ENCODE results near the gene UIMC1. TPM values are rescaled to one million over a fixed set of nuclear protein-coding genes. Genes with fewer than 3 reads are reported as not detected.
"Not testable (repeated sequence)": the region's sequence is repeated elsewhere in the genome, so short reads cannot be mapped to it uniquely, and the experiment has no call there.

Gene UIMC1
- polyA plus RNA-seq, 3 donors: 14.8 to 35.6 (median 19.1) TPM

DNA sequence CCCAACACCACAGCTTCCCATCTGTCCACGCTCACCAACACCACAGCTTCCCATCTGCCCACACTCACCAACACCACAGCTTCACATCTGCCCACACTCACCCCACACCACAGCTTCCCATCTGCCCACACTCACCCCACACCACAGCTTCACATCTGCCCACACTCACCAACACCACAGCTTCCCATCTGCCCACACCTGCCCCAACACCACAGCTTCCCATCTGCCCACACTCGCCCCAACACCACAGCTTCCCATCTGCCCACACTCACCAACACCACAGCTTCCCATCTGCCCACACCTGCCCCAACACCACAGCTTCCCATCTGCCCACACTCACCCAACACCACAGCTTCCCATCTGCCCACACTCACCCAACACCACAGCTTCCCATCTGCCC, 134.0 kb downstream of the UIMC1 start:
- H3K4me1 Mint-ChIP-seq: peaks cover 23% of the 10 kb centered on the region
- H3K4me3 Mint-ChIP-seq; H3K27ac Mint-ChIP-seq; H3K36me3 ChIP-seq (replicated peaks in 1 of 2; ENCODE audit: control insufficient read depth in 1 of 2, insufficient read depth in 2 of 2, low read length in 2 of 2); DNase-seq; intact Hi-C loops (cut with micrococcal nuclease); H3K4me3 ChIP-seq (replicated peaks in 1 of 3; ENCODE audit: low read depth in 2 of 3, low read length in 3 of 3); H3K9ac ChIP-seq (ENCODE audit: insufficient read depth, low read length, poor library complexity, severe bottlenecking); H3K4me2 ChIP-seq (replicated peaks; ENCODE audit: extremely low read depth, low read length, poor library complexity, severe bottlenecking); H2AFZ ChIP-seq (ENCODE audit: insufficient read depth, low read depth, low read length, poor library complexity, severe bottlenecking); H3K36me3 Mint-ChIP-seq; H3K79me2 ChIP-seq (ENCODE audit: insufficient read depth, low read length); H3K4me1 ChIP-seq (ENCODE audit: control insufficient read depth in 1 of 2, insufficient read depth in 2 of 2, low read length in 2 of 2); H3K27ac ChIP-seq (ENCODE audit: low read depth in 1 of 2, low read length in 2 of 2): not testable (repeated sequence)
- peaks cover 0 to 17% of the 10 kb centered on the region in 2 donors for H3K27me3 ChIP-seq (ENCODE audit: control insufficient read depth in 2 of 2, insufficient read depth in 2 of 2, low read length in 2 of 2)
- H4K20me1 ChIP-seq (ENCODE audit: insufficient read depth, low read length): peaks cover 46% of the 10 kb centered on the region
- peaks cover 0 to 15% of the 10 kb centered on the region in 2 donors for H3K9me3 ChIP-seq (replicated peaks in 1 of 2; ENCODE audit: control insufficient read depth in 1 of 2, insufficient read depth in 1 of 2, low read length in 2 of 2)
- H3K27me3 Mint-ChIP-seq (ENCODE audit: low read depth in 3 of 3): peaks cover 13 to 49% (median 15%) of the 10 kb centered on the region in 3 donors
- 0% methylated on average over 1 of the region's 2 CpGs for WGBS (ENCODE audit: insufficient coverage)
- peaks cover 9 to 22% (median 11%) of the 10 kb centered on the region in 7 donors for H3K9me3 Mint-ChIP-seq

DNA sequence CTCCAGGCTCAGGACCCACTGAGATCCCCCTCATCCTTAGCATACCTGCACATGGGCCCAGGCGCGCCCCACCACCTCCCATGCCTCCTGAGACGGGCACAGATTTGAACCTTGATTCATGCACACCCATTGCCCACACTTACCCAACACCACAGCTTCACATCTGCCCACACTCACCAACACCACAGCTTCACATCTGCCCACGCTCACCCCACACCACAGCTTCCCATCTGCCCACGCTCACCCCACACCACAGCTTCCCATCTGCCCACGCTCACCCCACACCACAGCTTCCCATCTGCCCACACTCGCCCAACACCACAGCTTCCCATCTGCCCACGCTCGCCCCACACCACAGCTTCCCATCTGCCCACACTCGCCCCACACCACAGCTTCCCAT, 135.9 kb downstream of the UIMC1 start:
- Mint-ChIP-seq H3K27me3 (ENCODE audit: low read depth in 3 of 3) (peaks cover 25 to 60% (median 32%) of the 10 kb centered on the region in 3 donors), H3K9me3 (peaks cover 10 to 28% (median 11%) of the 10 kb centered on the region in 7 donors), H3K4me1 (peaks cover 17% of the 10 kb centered on the region), H3K27ac (peak overlapping the region in 3 of 7 donors; percentile 15 to 65 (median 52))
- DNase-seq; H3K4me1 ChIP-seq (ENCODE audit: control insufficient read depth in 1 of 2, insufficient read depth in 2 of 2, low read length in 2 of 2); H3K4me3 ChIP-seq (replicated peaks in 1 of 3; ENCODE audit: low read depth in 2 of 3, low read length in 3 of 3); H3K36me3 Mint-ChIP-seq; H3K36me3 ChIP-seq (replicated peaks in 1 of 2; ENCODE audit: control insufficient read depth in 1 of 2, insufficient read depth in 2 of 2, low read length in 2 of 2); H3K4me3 Mint-ChIP-seq; intact Hi-C loops (cut with micrococcal nuclease); H3K4me2 ChIP-seq (replicated peaks; ENCODE audit: extremely low read depth, low read length, poor library complexity, severe bottlenecking); H2AFZ ChIP-seq (ENCODE audit: insufficient read depth, low read depth, low read length, poor library complexity, severe bottlenecking); H3K79me2 ChIP-seq (ENCODE audit: insufficient read depth, low read length); H3K27ac ChIP-seq (ENCODE audit: low read depth in 1 of 2, low read length in 2 of 2); H3K9ac ChIP-seq (ENCODE audit: insufficient read depth, low read length, poor library complexity, severe bottlenecking): not testable (repeated sequence)
- H3K9me3 ChIP-seq (replicated peaks in 1 of 2; ENCODE audit: control insufficient read depth in 1 of 2, insufficient read depth in 1 of 2, low read length in 2 of 2): peaks cover 0 to 15% of the 10 kb centered on the region in 2 donors
- H3K27me3 ChIP-seq (ENCODE audit: control insufficient read depth in 2 of 2, insufficient read depth in 2 of 2, low read length in 2 of 2): peaks cover 6 to 37% of the 10 kb centered on the region in 2 donors
- WGBS (ENCODE audit: insufficient coverage): 71% methylated on average over 4 of the region's 10 CpGs
- H4K20me1 ChIP-seq (ENCODE audit: insufficient read depth, low read length): peaks cover 26% of the 10 kb centered on the region

DNA sequence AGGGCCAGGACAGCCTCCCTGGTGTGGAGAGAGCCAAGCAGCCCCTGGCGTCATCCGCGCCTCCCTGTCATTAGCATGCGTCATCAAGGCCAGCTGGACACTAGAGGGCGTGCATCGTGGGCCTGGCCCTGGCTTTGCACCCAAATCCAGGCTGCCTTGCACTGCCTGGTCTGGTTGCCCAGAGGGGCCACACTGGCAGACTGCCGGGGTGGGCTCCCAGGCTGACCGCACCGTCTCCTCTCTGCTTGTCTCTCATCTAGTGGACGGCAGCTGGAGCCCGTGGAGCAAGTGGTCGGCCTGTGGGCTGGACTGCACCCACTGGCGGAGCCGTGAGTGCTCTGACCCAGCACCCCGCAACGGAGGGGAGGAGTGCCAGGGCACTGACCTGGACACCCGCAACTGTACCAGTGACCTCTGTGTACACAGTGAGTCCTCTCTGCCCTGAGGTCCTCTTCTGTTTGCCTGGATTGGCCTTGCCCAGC, 136.4 kb downstream of the UIMC1 start:
- H3K9ac ChIP-seq (ENCODE audit: insufficient read depth, low read length, poor library complexity, severe bottlenecking): no peak overlapping the region
- Mint-ChIP-seq H3K4me1 (peaks cover 12% of the 10 kb centered on the region), H3K9me3 (peaks cover 10 to 27% (median 11%) of the 10 kb centered on the region in 7 donors), H3K36me3 (peaks cover 0 to 6% of the 10 kb centered on the region in 2 donors), H3K27me3 (ENCODE audit: low read depth in 3 of 3) (peaks cover 27 to 60% (median 33%) of the 10 kb centered on the region in 3 donors), H3K27ac (peak overlapping the region in 2 of 7 donors; percentile 55 to 65), H3K4me3 (peak overlapping the region in 1 of 2 donors; percentile 21)
- H4K20me1 ChIP-seq (ENCODE audit: insufficient read depth, low read length): peaks cover 21% of the 10 kb centered on the region
- H3K4me1 ChIP-seq (ENCODE audit: control insufficient read depth in 1 of 2, insufficient read depth in 2 of 2, low read length in 2 of 2): peaks cover 5 to 6% of the 10 kb centered on the region in 2 donors
- no peak overlapping the region for H3K27ac ChIP-seq (ENCODE audit: low read depth in 1 of 2, low read length in 2 of 2)
- H3K4me2 ChIP-seq (replicated peaks; ENCODE audit: extremely low read depth, low read length, poor library complexity, severe bottlenecking): no peak overlapping the region
- intact Hi-C loops (cut with micrococcal nuclease): no loop called here
- no peaks in the 10 kb centered on the region for H3K79me2 ChIP-seq (ENCODE audit: insufficient read depth, low read length)
- H3K27me3 ChIP-seq (ENCODE audit: control insufficient read depth in 2 of 2, insufficient read depth in 2 of 2, low read length in 2 of 2): peaks cover 6 to 39% of the 10 kb centered on the region in 2 donors
- 71% methylated on average over 17 of the region's 17 CpGs for WGBS (ENCODE audit: insufficient coverage)
- H3K9me3 ChIP-seq (replicated peaks in 1 of 2; ENCODE audit: control insufficient read depth in 1 of 2, insufficient read depth in 1 of 2, low read length in 2 of 2): peaks cover 0 to 15% of the 10 kb centered on the region in 2 donors
- no peak overlapping the region for H3K4me3 ChIP-seq (replicated peaks in 1 of 3; ENCODE audit: low read depth in 2 of 3, low read length in 3 of 3)
- H3K36me3 ChIP-seq (replicated peaks in 1 of 2; ENCODE audit: control insufficient read depth in 1 of 2, insufficient read depth in 2 of 2, low read length in 2 of 2): no peaks in the 10 kb centered on the region
- H2AFZ ChIP-seq (ENCODE audit: insufficient read depth, low read depth, low read length, poor library complexity, severe bottlenecking): no peak overlapping the region
- peak in 2 of 3 donors; percentile 20 to 28 for DNase-seq
- TF ChIP-seq, protein P1, sequence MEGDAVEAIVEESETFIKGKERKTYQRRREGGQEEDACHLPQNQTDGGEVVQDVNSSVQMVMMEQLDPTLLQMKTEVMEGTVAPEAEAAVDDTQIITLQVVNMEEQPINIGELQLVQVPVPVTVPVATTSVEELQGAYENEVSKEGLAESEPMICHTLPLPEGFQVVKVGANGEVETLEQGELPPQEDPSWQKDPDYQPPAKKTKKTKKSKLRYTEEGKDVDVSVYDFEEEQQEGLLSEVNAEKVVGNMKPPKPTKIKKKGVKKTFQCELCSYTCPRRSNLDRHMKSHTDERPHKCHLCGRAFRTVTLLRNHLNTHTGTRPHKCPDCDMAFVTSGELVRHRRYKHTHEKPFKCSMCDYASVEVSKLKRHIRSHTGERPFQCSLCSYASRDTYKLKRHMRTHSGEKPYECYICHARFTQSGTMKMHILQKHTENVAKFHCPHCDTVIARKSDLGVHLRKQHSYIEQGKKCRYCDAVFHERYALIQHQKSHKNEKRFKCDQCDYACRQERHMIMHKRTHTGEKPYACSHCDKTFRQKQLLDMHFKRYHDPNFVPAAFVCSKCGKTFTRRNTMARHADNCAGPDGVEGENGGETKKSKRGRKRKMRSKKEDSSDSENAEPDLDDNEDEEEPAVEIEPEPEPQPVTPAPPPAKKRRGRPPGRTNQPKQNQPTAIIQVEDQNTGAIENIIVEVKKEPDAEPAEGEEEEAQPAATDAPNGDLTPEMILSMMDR (IDR thresholded peaks at IDR 0.05): peak; percentile 22

All from CD14-positive monocyte (primary cell).